K562 (cell line): ENCODE data around the gene TTYH2. TPM values are rescaled to one million over a fixed set of nuclear protein-coding genes. Genes with fewer than 3 reads are reported as not detected.
A peak's percentile ranks its signal among the peaks of the same experiment; 100 is the strongest.

Experiments
- ASH1L ChIP-seq: fragments of 450-650 bp; IDR thresholded peaks from 2 replicates; pipeline ENCODE4 v1.6.1; 2018; ENCODE audit warnings: borderline replicate concordance, mild to moderate bottlenecking, low read depth; ENCODE audit not compliant: partially characterized antibody
- CBX2 ChIP-seq: fragments of 200-600 bp; sonication (generic); IDR thresholded peaks from one replicate; pipeline ENCODE4 v1.6.1; 2012; ENCODE audit warnings: mild to moderate bottlenecking, low read length, inconsistent platforms; ENCODE audit not compliant: insufficient read depth, poor library complexity, severe bottlenecking
- DDX20 ChIP-seq: fragments of 450-650 bp; IDR thresholded peaks from 2 replicates; pipeline ENCODE4 v1.6.1; 2016; ENCODE audit warnings: missing genetic modification characterization, low read depth, mild to moderate bottlenecking, missing compliant biosample characterization, moderate library complexity
- EP400 ChIP-seq: fragments of 450-650 bp; IDR thresholded peaks from 2 replicates; pipeline ENCODE4 v1.6.1; 2017; ENCODE audit warnings: antibody characterized with exemption, mild to moderate bottlenecking, moderate library complexity
- ERF ChIP-seq: fragments of 450-650 bp; formaldehyde crosslinking; IDR thresholded peaks from 2 replicates; pipeline ENCODE4 v1.4.0; 2020; ENCODE audit warnings: mild to moderate bottlenecking, mixed read lengths
- HNRNPL ChIP-seq: fragments of 200-400 bp; formaldehyde crosslinking; IDR thresholded peaks from 2 replicates; pipeline ENCODE4 v1.6.1; 2017; ENCODE audit warnings: low read depth, mild to moderate bottlenecking, low read length
- HNRNPLL ChIP-seq: fragments of 200-400 bp; formaldehyde crosslinking; IDR thresholded peaks from 2 replicates; pipeline ENCODE4 v1.6.1; 2017; ENCODE audit warnings: low read length, low read depth, mild to moderate bottlenecking; ENCODE audit not compliant: poor library complexity, severe bottlenecking
- JUNB ChIP-seq: fragments of 450-650 bp; formaldehyde crosslinking; conservative IDR thresholded peaks from 2 replicates; pipeline ENCODE4 v1.4.0; 2020; ENCODE audit warnings: mild to moderate bottlenecking
- KAT8 ChIP-seq: fragments of 450-650 bp; IDR thresholded peaks from 2 replicates; pipeline ENCODE4 v1.6.1; 2016; ENCODE audit warnings: low read depth, mild to moderate bottlenecking
- MAFF ChIP-seq: IDR thresholded peaks from 2 replicates; pipeline ENCODE4 v1.6.1; 2012; ENCODE audit warnings: low read length, improper control_type of control experiment
- NCOA2 ChIP-seq, 2 experiments: fragments of 450-650 bp; IDR thresholded peaks; 2 replicates each; pipeline ENCODE4 v1.6.1; 2018; ENCODE audit warnings: mild to moderate bottlenecking in 2 of 2, moderate library complexity in 1 of 2; ENCODE audit not compliant: partially characterized antibody in 2 of 2
- SIN3A ChIP-seq, 2 experiments: fragments of 150-350 bp in 1 of 2; IDR thresholded peaks; 2 replicates each; pipeline ENCODE4 v1.6.1; 2011 to 2016; ENCODE audit warnings: borderline replicate concordance in 2 of 2, low read depth in 2 of 2, low read length in 2 of 2, mild to moderate bottlenecking in 2 of 2, moderate library complexity in 2 of 2; ENCODE audit not compliant: control insufficient read depth in 1 of 2
- SPI1 ChIP-seq: IDR thresholded peaks from 2 replicates; pipeline ENCODE4 v1.6.1; 2011; ENCODE audit warnings: low read depth, low read length, control low read depth, borderline replicate concordance
- SREBF2 ChIP-seq: sonication (generic); formaldehyde crosslinking; IDR thresholded peaks from 2 replicates; pipeline ENCODE4 v1.4.0; 2020; ENCODE audit warnings: mild to moderate bottlenecking, missing genetic modification reagents
- SUPT5H ChIP-seq: fragments of 450-650 bp; IDR thresholded peaks from 2 replicates; pipeline ENCODE4 v1.6.1; 2016
- TCF7L2 ChIP-seq: fragments of 150-350 bp; IDR thresholded peaks from 2 replicates; pipeline ENCODE4 v1.6.1; 2016; ENCODE audit warnings: low read depth, mild to moderate bottlenecking, low read length, moderate library complexity
- ZEB2 ChIP-seq: fragments of 450-650 bp; IDR thresholded peaks from 2 replicates; pipeline ENCODE4 v1.6.1; 2016
- ZNF584 ChIP-seq: fragments of 200-800 bp; sonication (Bioruptor generic); IDR thresholded peaks from 2 replicates; pipeline ENCODE4 v1.6.1; 2016; ENCODE audit warnings: low read depth, mild to moderate bottlenecking, missing genetic modification characterization, missing compliant biosample characterization
- polyA plus RNA-seq, 8 experiments: library from polyadenylated mRNA; depleted of rRNA in 4 of 8; stranded (reverse) in 5 of 8; unstranded in 3 of 8; fragments of >200 nt; fragmentation: Nextera tagmentation in 2 of 8; fragmentation: Illumina TruSeq in 1 of 8; extraction: Ambion mirVana in 2 of 8; extraction: Trizol in 1 of 8; gene quantifications; 2 replicates each; pipeline versions ENCODE4 v1.2.1 to v1.2.3, GENCODE V29; 2011 to 2014; ENCODE audit warnings: inconsistent platforms in 1 of 8, missing spikeins in 1 of 8
- total RNA-seq, 7 experiments: library from RNA; depleted of rRNA in 6 of 7; stranded (reverse); fragments of >200 nt in 6 of 7; fragmentation: Illumina TruSeq in 2 of 7; extraction: Trizol in 2 of 7; gene quantifications; 2 replicates each; pipeline versions ENCODE4 v1.2.1 to v1.2.3, GENCODE V29; 2011 to 2021; ENCODE audit warnings: low replicate concordance in 1 of 7
- TF ChIP-seq, protein P1 (sequence below), 2 experiments: fragments of 450-650 bp; IDR thresholded peaks; 2 replicates each; pipeline ENCODE4 v1.6.1; 2016
- TF ChIP-seq, protein P2 (sequence below): fragments of 250-450 bp; sonication (Bioruptor Pico); IDR thresholded peaks from 2 replicates; pipeline ENCODE4 v1.5.0; 2021
- TF ChIP-seq, protein P3 (sequence below): fragments of 450-650 bp; IDR thresholded peaks from 2 replicates; pipeline ENCODE4 v1.6.1; 2017; ENCODE audit warnings: antibody characterized with exemption
- TF ChIP-seq, protein P4 (sequence below): sonication (generic); formaldehyde crosslinking; IDR thresholded peaks from 2 replicates; pipeline ENCODE4 v1.8.0; 2022; ENCODE audit warnings: missing genetic modification reagents, mild to moderate bottlenecking, borderline replicate concordance

TTYH2 gene
- total and polyA plus RNA-seq, 9 of the 15 experiments (the other 6 are each of a cell fraction or from before 2014, with no cell fraction given) = 0.03 to 2.0 (median 0.91) TPM

DNA sequence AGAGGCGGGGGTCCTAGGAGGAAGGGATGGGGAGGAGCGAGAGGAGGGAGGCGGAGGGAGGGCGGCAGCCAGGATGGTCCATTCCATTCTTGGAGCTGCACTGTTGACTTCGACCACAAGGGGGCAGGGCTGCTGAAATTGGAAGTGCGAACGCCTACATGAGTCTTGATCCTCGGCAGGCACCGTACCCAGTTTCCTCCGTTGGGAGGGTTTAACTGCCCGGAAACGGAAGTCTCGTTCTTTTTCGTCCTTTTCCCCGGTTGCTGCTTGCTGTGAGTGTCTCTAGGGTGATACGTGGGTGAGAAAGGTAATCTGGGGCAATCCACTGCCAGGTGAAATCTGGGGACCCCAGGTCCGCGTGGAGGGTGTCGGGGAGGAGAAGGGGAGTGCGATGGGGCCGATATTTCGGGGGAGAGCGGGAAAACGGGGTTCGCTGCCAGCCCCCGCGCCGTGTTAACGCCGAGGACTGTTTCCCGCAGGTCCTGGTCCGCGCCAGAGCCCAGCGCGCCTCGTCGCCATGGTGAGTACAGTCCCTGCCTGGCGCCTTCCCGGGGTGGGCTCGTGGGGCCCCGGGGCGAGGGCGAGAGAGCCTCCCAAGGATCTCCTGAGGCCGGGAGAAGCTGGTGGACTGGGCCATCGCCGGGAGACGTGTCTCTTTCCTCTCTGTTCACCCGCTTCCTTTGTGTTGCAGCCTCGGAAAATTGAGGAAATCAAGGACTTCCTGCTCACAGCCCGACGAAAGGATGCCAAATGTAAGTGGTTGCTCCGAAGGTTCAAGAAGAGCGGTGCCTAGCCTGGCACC lies 9.7 kb upstream of the TTYH2 start, which contains the start of gene RPL38 (continued):
- TF ChIP-seq SREBF2 (CRISPR knock-in tag) (no peak), CBX2 (no peak), ZNF584 (no peak), ERF (CRISPR knock-in tag) (peak; percentile 63; the same call in 1 of the 2 replicates), HNRNPL (peak; percentile 50; the same call in 1 of the 2 replicates), KAT8 (no peak), NCOA2 (IDR thresholded peaks at IDR 0.05; ENCODE audit: partially characterized antibody in 2 of 2) (no peak), SIN3A (IDR thresholded peaks at IDR 0.05; ENCODE audit: borderline replicate concordance in 2 of 2, control insufficient read depth in 1 of 2, low read depth in 2 of 2, low read length in 2 of 2) (peak in 1 of 2 experiments; percentile 64; a peak in 3 of 4 replicates), MAFF (no peak), JUNB (CRISPR knock-in tag) (no peak), EP400 (peak; percentile 98), ASH1L (peak; percentile 62), SUPT5H (peak; percentile 99), SPI1 (0 out of 2 replicates have a peak, but pooled peaks have one; percentile 49), DDX20 (tag) (no peak), ZEB2 (0 out of 2 replicates have a peak, but pooled peaks have one; percentile 36), TCF7L2 (no peak), HNRNPLL (no peak)
- TF ChIP-seq, protein P1, sequence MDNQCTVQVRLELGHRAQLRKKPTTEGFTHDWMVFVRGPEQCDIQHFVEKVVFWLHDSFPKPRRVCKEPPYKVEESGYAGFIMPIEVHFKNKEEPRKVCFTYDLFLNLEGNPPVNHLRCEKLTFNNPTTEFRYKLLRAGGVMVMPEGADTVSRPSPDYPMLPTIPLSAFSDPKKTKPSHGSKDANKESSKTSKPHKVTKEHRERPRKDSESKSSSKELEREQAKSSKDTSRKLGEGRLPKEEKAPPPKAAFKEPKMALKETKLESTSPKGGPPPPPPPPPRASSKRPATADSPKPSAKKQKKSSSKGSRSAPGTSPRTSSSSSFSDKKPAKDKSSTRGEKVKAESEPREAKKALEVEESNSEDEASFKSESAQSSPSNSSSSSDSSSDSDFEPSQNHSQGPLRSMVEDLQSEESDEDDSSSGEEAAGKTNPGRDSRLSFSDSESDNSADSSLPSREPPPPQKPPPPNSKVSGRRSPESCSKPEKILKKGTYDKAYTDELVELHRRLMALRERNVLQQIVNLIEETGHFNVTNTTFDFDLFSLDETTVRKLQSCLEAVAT (IDR thresholded peaks at IDR 0.05) = peak; percentile 74 to 85; a peak in 3 of 4 replicates
- TF ChIP-seq, protein P2, sequence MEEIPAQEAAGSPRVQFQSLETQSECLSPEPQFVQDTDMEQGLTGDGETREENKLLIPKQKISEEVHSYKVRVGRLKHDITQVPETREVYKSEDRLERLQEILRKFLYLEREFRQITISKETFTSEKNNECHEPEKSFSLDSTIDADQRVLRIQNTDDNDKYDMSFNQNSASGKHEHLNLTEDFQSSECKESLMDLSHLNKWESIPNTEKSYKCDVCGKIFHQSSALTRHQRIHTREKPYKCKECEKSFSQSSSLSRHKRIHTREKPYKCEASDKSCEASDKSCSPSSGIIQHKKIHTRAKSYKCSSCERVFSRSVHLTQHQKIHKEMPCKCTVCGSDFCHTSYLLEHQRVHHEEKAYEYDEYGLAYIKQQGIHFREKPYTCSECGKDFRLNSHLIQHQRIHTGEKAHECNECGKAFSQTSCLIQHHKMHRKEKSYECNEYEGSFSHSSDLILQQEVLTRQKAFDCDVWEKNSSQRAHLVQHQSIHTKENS (CRISPR knock-in tag) = no peak
- TF ChIP-seq, protein P3, sequence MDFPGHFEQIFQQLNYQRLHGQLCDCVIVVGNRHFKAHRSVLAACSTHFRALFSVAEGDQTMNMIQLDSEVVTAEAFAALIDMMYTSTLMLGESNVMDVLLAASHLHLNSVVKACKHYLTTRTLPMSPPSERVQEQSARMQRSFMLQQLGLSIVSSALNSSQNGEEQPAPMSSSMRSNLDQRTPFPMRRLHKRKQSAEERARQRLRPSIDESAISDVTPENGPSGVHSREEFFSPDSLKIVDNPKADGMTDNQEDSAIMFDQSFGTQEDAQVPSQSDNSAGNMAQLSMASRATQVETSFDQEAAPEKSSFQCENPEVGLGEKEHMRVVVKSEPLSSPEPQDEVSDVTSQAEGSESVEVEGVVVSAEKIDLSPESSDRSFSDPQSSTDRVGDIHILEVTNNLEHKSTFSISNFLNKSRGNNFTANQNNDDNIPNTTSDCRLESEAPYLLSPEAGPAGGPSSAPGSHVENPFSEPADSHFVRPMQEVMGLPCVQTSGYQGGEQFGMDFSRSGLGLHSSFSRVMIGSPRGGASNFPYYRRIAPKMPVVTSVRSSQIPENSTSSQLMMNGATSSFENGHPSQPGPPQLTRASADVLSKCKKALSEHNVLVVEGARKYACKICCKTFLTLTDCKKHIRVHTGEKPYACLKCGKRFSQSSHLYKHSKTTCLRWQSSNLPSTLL = no peak
- TF ChIP-seq, protein P4, sequence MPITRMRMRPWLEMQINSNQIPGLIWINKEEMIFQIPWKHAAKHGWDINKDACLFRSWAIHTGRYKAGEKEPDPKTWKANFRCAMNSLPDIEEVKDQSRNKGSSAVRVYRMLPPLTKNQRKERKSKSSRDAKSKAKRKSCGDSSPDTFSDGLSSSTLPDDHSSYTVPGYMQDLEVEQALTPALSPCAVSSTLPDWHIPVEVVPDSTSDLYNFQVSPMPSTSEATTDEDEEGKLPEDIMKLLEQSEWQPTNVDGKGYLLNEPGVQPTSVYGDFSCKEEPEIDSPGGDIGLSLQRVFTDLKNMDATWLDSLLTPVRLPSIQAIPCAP (CRISPR knock-in tag) = no peak
